Retinal pigment epithelial cell (primary cell): Measurements from ENCODE around the gene UBAP2.
A peak's percentile ranks its signal among the peaks of the same experiment; 100 is the strongest.

Source experiments
- DNase-seq: peaks from one replicate; pipeline ENCODE4 v3.0.0-alpha.2; 2010; ENCODE audit warnings: low read depth
- H3K4me3 ChIP-seq: 2 replicates; pipeline ENCODE4 v1.5.1; 2011; ENCODE audit warnings: mild to moderate bottlenecking, low read length, control low read depth, moderate library complexity
- CTCF ChIP-seq: conservative IDR thresholded peaks from 2 replicates; pipeline ENCODE4 v1.5.1; 2011; ENCODE audit warnings: low read depth, low read length, control low read depth, inconsistent platforms

Gene UBAP2

GRCh38 chr9:33908749-33909148 is 139.9 kb downstream of the UBAP2 start:
- no peak for TF ChIP-seq CTCF
- no peak overlapping the region for H3K4me3 ChIP-seq
- no peak for DNase-seq

- DNase-seq: no peak
- no peak overlapping the region for H3K4me3 ChIP-seq
- no peak for TF ChIP-seq CTCF
Measured at GRCh38 chr9:33908114-33908513, 140.6 kb downstream of the UBAP2 start.

- no peak for DNase-seq
- H3K4me3 ChIP-seq: no peak overlapping the region
- no peak for TF ChIP-seq CTCF
Measured at GRCh38 chr9:33907347-33907746, 141.3 kb downstream of the UBAP2 start.

- DNase-seq: no peak
- no peak for TF ChIP-seq CTCF
- no peak overlapping the region for H3K4me3 ChIP-seq
Measured at GRCh38 chr9:33906769-33907168, 141.9 kb downstream of the UBAP2 start.

GRCh38 chr9:33905137-33905536 is 143.6 kb downstream of the UBAP2 start:
- H3K4me3 ChIP-seq: no peak overlapping the region
- no peak for TF ChIP-seq CTCF

GRCh38 chr9:33903157-33903780 is 145.4 kb downstream of the UBAP2 start:
- no peak overlapping the region for H3K4me3 ChIP-seq
- peak; percentile 39 for DNase-seq
- no peak for TF ChIP-seq CTCF

More at GRCh38 chr9:33905137-33905536, 143.6 kb downstream of the UBAP2 start:
- no peak for DNase-seq

GRCh38 chr9:33894316-33894715 is 154.4 kb downstream of the UBAP2 start:
- TF ChIP-seq CTCF: no peak
- no peak for DNase-seq
- H3K4me3 ChIP-seq: no peak overlapping the region
